DMS153 treated with DMSO at 0.1 percent for 48 hours (cell line): ENCODE data around the gene MEIS1.
A peak's percentile ranks its signal among the peaks of the same experiment; 100 is the strongest.
"Not testable (repeated sequence)": the region's sequence is repeated elsewhere in the genome, so short reads cannot be mapped to it uniquely, and the experiment has no call there.

ENCODE experiments used
- DNase-seq: peaks from one replicate; lab custom pipeline; 2025; ENCODE audit not compliant: unreplicated experiment; lab: John Stamatoyannopoulos, UW

Gene MEIS1

DNA sequence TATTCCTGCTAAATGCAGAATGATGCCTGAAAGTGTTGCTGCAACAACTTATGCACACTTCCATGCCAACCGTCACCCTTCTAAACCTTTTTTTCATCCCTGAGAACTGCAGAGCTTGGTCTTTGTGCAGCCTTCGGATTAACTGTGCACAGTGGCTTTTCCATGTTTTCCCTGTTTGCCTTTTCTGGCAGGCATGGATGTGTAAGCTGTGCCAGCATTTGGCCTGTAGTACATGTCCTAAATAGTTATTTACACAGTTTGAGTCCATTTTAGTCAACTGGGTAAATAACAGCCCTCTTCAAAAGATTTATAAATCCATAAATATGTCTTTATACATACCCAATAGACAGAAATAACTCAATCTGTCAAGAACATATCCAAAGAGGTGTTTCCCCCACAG lies 31.5 kb downstream of the MEIS1 start:
- no peak for DNase-seq

DNA sequence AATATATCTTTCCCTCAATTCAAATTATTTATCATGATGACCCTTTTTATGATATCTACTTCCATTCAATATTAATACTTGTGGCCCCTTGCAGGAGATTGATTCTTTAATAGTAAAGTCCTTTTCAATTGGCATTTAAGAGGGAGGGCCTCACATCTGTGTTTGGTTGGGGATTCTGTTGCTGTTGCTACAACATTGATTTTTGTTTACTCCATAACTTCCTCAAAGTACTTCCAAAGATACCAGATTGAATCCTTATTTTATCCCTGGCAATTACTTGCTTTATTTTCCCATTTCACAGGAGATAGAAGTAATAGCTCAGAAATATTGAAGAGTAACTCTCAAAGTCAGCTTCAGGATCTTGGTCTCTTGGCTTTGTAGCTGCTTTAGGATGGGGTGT lies 32.8 kb downstream of the MEIS1 start:
- no peak for DNase-seq

DNA sequence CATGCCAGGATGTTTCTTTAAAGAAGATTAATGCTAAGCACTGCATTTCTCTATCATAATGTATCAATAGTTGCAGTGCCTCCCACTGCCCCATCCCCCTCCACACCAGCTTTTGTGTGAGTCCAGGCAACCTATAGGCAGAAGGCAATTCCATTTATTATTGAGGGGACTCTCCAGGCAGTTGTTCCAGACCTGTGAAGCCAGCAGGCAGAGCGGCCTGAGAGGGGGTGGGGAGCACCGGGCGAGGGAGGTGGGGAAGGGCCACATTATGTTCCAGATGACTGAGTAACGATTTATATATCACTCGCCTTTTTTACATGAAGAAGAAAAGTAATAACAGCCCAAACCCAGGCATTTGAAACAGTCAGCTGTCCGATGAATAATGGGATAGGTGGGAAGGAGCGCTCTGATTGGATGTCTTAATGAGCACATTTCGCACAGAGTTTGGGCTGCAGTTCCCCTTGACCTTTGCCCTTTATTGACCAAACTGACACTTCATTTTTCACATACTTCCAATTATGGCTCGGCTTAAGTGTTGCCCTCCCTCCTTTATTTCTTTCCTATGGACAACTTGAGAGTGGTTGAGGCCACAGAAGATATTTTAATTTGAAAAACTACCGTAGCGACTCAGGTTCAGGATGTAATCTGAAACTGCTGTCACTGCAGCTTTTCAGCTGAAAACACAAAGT lies 34.4 kb downstream of the MEIS1 start:
- no peak for DNase-seq

DNA sequence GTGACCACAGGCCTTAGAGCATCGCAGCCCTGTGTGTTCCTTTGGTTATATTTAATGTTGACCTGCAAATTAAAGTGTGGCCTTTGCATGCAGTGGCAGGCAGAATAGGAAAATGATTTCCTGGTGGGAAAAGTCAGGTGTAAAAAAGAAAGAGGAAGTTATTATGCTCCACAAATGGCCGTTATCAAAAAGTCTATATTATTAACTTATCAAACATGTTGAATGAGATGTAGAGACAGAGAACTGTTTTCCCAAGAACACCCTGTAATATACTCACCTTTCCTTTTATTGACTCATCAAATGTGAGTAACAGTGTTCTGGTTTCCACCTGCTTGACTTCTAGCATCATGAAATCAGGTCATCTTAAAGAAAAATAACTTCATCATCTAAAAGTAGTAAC lies 35.3 kb downstream of the MEIS1 start:
- DNase-seq = no peak

DNA sequence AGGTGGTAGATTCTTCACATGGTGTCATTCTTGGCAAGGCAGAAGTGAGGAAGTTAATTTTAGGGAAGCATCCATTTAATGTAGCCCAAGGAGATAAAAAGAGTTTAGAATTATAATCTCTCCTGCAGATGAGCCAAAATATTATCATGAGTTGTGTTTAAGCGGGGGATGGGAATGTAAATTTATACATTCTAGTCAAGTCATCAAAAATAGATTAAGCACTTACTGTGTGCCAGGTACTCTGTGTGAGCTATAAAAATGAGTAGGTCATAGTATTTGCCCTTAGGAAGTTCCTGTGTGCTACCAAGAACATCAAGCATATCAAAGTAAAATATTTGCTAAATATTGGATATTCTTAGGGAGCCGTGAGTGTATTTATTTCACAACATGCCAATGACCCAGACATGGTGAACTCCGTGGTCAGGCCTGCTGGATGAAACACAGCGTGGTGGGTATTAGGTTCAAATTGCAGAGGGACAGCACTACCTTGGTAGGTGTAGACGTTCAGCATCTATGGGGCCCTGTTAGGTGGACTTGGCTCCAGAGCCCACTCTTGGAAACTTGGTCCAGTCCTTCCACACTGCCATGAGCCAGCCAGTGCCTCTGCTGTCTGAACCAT lies 37.4 kb downstream of the MEIS1 start:
- no peak for DNase-seq

DNA sequence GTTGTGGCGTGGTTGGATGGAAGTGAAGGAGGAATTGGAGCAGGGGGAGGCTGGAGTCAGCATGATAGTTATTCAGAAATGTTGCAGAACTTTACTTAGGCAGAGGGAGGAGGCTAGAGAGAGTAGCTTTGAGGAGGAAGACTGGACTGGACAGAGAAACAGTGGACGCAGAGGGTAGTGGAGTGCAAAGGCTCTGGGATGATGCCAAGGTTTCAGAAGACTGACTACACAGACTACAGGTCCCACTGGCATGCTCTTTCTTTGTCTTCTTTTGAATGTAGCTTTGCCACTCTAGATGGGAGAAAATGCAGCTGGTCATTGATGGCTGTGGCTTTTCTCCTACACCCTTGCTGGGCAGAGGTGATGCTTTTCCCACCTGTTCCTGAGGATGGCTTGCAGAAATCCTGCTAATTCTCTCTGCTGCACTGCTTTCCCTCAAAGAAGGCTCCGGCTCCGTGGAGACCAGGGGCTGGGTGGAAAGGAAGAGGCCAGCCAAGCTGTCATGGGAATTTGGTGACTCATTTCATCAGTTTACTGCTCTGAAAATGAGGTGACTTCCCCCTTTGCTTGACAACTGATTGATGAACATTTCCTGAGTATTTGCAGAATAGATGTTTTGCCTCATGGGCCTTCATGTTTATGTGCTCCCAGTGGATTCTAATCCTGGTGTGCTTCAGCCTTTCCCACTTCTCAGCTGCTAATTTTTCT lies 42.4 kb downstream of the MEIS1 start:
- no peak for DNase-seq

DNA sequence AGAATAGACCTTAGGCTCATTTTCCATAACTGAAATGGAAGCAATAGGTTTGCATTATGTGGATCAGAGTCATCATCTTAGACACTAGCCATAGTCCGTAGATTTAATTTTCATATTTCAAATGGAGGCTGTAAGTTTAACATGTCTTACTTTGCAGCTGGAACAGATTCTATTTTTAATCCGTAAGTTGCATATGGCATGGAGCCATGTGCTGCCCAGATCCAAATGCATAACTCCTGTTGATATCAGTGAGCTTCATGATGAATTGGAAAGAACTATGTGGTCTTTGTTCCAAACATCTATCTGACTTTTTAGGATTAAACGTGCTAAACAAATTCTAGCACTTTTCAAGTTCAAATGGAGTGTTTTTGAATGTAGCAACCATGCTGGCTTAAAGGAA lies 43.4 kb downstream of the MEIS1 start:
- no peak for DNase-seq

DNA sequence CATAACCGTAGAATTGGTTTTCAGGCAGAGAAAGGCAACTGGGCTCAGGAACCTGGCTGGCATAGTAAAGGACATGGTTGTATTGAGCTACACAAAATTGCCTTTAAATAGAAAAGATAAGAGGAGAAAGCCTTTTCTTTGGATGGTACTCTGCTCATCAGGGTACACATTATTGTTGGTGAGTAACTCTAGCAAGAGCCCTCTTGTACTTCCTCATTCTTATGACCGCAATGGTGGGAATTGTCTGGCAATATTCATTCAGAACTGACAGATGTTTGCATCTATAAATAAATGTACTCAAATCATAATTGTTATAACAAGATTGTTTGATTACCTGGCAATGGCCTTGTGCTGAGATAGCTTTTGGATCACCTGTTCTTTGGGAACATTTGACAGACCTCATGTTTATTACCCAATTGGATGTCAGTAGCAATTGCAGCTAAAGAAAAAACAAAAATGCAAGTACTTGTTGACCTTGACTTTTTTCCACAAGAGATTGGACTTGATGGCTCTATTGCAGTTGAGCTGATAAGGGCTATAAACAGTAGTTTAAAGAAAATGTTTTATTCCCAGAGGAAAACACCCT lies 43.9 kb downstream of the MEIS1 start:
- DNase-seq = peak; percentile 69

DNA sequence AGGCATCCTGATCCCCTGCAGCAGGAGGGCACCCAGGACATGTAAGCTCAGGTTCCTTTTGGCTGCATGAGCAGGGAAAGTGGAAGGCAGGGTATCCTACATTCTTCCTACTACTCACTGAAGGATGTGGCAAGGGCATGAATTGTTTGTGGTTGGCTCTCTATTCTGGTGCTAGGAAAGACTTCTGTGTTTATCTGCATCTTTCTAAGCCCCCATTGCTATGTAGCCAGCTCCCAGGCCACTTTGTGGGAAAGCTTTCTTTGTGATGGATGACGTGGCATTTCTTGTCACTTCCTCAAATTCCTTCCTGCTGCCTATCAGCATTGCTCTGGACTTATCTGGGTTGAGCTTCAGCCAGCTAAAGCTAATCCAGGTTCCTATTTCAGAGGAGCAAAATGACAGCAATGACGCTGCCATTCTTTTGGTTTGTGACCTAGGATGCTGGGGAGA lies 46.2 kb downstream of the MEIS1 start:
- DNase-seq = no peak

DNA sequence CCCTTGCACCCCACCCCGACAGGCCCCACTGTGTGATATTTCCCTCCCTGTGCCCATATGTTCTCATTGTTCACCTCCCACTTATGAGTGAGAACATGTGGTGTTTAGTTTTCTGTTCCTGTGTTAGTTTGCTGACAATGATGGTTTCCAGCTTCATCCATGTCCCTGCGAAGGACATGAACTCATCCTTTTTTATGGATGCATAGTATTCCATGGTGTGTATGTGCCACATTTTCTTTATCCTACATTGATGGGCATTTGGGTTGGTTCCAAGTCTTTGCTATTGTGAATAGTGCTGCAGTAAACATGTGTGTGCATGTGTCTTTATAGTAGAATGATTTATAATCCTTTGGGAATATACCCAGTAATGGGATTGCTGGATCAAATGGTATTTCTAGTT lies 50.3 kb downstream of the MEIS1 start:
- not testable (repeated sequence) for DNase-seq

DNA sequence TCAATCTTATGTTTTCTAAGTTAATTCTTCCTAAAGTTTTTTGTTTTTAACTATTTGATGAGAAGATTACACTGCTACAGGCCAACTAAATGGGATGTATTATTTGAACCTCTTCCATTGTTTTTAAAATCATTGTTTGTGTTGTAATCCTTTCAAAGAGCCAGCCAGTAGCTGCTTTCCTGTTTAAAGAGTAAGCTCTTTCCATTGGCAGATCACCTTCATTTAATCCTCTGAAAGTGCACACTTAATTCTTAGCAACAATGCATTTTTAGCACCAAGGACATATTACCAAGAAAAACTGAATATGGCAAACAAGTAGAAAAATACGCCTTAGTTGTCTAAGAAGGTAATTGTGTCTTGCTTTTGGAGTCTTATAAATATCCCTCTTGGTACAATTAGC lies 54.0 kb downstream of the MEIS1 start:
- no peak for DNase-seq

DNA sequence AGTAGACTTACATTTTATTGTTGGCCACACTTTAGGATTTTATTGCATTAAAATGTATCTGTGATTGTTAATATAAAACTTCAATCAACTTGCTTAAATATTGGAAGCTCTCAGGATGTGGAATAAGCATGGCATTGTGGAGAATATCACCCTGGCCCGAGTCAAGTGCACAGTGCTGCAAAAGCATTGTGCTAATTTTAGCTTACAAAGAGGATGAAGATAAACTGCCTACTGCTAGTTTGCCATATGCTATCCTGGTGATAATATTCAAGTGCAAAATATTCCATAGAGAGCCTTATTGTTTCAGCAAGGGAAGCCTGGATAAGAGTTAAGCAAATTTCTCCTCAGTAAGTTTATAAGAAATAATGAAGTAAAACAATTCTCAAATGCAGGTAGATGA lies 54.5 kb downstream of the MEIS1 start:
- DNase-seq = peak; percentile 42

DNA sequence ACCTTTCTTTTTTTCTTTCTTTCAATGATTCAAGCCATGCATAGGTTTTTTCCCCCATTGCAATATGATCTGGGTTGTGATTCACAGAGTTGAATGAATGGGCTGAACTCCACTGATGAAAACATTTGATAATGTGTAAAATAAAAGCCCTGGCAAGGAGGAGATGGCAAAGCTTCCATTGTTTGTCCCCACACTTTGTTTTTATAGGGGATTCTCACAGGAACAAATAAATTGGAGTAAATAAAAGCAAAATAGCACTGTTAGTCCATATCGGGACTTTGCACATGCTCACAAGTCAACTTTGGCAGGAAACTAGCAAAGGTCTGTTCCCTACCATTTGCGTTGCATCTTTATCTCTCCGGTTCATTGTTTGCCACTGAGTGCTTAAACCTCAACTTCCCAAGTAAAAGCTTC lies 55.7 kb downstream of the MEIS1 start:
- peak; percentile 60 for DNase-seq

DNA sequence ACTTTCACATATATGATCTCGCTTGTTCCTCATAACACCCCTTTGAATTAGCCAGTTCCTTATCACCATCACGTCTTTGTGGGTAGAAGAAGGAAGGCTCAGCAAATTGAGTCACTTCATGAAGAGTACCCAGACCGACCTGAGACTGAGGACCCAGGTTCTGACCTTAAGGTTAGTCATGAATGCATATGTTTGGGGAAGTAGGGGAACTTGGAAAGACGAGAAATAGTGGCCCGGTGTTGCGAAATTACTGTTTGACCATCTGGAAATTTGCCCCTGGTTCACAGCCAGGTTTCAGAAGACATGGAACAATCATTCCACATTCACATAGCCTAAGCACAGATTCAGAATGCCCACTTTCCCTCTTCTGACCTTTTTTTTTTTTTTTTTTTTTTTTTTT lies 59.8 kb downstream of the MEIS1 start:
- DNase-seq = no peak

DNA sequence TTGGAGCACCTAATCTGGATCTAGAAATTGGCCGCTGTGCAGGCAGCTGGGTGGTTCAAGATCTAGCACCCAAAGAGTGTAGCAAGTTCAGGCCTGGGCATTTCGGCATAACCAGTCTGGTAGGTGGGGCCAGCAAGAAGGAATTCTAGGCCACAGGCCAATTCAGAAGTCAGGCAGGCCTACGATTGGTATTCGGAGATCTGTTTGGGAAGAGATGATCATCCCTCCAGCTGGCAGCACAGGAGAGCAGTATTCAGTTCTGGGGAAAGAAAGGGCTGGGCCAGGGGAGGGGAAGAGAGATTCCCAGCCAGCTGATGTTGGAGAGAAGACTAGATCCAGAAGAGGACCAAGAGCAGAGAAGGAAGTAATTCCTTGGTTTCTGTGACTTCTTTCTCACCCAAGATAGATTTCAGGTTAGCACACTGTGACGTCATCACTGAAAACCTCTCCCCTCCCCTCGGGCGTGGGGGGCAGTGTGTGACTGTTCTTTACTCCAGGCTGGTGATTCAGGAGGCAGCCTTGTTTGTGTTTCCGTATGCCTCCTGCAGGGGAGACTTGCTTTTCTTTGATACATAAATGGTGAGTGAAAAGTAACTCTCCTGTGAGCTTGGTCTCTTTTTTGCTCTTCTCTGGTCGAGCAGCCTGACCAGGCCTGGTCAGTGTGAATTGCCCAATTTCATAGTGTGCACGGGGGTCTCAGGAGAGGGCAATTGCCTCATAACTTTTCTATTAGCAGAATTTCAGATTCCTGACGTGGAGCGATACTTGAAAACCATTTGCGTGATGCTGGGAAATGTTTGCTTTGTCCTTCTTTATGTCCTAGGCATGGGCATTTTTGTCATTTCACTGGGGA lies 61.1 kb downstream of the MEIS1 start:
- no peak for DNase-seq

DNA sequence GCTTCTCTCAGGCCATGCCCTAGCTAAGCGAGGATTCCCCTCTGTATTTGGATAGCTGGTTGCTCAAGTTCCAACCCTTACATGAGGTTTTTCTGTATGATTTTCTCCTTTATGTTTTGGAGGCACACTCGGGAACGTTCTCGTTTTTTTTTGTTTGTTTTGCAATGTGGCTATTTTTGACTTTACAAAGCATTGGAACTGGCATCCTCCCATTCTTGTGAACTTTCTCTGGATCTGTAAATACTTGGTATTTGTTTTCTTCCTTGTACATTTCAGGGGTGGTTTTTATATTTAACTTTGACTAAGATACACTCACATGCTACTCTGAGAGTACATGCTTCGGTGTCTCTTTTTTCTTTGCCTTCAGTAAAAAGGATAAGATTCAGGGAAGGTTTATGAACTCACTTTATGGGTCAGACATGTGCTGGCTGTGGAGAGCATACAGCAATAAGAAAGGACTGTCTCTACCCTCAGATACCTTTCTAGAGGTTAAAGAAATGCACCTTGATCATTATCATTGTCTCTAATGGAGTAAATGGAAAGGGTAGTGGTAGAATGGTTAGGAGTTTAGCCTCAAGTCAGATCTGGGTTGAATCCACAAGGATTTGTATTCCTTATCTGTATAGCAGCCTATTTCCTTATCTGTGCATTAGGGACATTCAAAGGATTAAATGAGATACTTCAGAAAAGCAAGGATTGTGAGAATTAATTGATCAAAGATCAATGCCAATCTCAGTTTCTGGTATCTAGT lies 61.9 kb downstream of the MEIS1 start:
- DNase-seq = no peak

DNA sequence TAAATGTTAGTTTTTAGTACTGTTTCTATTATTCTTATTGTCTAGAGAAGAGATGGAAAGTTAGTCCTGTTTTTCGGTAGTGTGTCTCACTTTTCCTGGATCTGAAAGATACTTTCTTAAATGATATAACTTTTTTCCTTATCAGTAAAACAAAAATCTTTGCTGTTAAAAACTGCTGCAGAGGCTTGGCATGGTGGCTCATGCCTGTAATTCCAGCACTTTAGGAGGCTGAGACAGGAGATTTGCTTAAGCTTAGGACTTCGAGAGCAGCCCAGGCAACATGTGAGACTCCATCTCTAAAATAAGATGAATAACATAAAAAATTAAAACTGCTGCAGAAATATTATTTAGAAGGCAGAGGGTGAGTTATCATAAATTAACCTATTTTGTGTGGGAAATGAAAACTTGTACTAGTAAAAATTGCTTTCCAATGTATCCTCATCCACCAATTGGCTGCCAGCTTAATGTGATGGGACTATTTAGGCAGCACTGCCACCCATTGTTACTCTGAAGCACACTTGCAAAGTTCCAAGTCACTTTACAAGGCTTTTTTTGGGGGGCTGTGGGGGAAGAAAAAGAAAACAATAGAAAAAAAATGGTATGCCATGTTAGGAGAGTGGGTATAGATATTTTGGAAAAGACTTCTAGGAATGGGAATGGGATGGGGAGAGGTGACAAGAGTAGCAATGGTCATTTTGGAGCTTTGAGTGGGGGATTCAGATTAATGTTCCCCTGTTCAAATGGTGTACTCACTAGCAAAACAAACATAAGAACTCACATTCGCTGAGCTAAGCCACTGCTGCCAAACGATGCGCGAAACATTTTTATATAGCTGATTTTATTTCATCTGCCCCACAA lies 62.7 kb downstream of the MEIS1 start:
- DNase-seq = no peak

DNA sequence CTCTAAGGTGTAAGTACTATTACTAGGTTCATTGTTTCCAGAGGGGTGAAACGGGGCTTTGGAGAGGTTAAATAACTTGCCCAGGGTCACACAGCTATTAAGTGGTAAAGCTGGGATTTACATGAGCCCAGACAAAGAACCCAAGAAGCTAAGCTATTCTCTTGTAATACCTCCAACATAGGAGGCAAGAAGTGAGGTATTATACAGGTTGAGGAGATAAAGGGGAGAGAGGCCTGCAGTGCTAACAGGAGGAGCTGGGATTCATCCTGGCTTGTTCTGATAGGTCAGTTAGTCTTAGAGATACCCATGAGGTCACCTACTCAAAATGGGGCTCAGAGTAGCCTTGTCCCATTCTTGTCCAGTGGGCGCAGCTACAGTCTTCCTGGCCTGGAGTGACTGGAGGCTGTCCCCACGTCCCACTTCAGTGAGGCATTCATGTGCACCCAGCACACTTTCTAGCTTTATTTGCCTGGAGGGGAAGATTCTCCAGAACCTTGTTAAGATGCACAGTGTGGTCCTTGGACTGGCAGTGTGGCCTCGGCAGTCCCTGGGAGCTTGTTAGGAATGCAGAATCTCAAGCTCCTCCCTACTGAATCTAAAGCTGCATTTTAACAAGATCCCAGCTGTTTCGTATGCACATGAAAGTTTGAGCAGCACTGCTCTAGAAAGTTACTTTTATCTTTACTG lies 63.5 kb downstream of the MEIS1 start:
- no peak for DNase-seq

DNA sequence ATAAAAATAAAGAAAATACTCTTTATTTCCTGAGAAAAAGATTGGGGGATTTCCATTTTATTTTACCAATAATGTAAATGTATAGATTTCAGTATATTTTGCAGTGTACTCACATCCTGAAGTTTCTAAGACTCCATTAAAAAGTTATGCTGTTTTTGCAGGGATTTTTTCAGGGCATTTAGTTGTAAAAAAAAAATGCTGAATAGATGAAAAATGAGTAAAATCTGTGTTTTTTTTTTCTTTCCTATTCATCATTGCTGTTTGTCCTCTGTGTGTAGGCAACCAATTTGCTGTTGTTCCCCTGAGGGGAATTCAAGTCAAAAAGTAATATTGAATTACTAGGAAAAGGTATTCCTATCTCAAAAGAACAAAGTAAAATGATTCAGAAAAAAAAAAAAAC lies 66.3 kb downstream of the MEIS1 start:
- DNase-seq = no peak
